CD4-positive, alpha-beta T cell treated with Interleukin-12 subunit alpha and Interleukin-12 subunit beta, for 1 hour (primary cell): ENCODE measurements around the gene TCP10L.
"Not testable (repeated sequence)": the region's sequence is repeated elsewhere in the genome, so short reads cannot be mapped to it uniquely, and the experiment has no call there.

Source experiments
- DNase-seq: peaks from one replicate; pipeline ENCODE4 v3.0.0-alpha.2; 2020

Gene TCP10L, protein sequence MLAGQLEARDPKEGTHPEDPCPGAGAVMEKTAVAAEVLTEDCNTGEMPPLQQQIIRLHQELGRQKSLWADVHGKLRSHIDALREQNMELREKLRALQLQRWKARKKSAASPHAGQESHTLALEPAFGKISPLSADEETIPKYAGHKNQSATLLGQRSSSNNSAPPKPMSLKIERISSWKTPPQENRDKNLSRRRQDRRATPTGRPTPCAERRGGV

GRCh38 chr21:32585042-32585710 is at the start of gene TCP10L:
TCP10L (minus strand) TSS chr21:32585523; CDS start chr21:32584304, 1,219 bp downstream.
- no peak for DNase-seq

DNA sequence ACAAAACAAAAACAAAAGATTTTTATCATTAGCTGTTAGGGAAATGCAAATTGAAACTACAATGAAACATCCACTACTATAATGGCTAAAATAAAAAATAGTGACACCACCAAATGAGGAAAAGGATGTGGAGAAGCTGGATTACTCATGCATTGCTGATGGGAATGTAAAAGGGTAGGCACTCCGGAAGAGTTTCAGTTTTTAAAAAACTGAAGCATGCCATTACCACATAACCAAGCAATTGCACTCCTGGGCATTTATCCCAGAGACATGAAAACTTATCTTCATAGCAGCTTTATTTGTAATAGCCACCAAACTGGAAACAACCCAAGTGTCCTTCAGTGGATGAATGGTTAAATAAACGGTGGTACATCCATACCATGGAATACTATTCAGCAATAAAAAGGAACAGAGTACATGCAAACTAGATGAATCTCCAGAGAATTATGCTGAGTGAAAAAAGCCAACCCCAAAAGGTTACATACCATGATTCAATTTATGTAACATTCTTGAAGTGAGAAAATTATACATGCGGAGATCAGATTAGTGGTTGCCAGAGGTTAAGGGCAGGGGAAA is 41.4 kb upstream of the TCP10L start:
- DNase-seq, result no peak

GRCh38 chr21:32618218-32618617 is 32.9 kb upstream of the TCP10L start:
- not testable (repeated sequence) for DNase-seq

GRCh38 chr21:32613436-32614043 is 28.2 kb upstream of the TCP10L start:
- no peak for DNase-seq

GRCh38 chr21:32612999-32613337 is 27.6 kb upstream of the TCP10L start:
- DNase-seq, result no peak

DNA sequence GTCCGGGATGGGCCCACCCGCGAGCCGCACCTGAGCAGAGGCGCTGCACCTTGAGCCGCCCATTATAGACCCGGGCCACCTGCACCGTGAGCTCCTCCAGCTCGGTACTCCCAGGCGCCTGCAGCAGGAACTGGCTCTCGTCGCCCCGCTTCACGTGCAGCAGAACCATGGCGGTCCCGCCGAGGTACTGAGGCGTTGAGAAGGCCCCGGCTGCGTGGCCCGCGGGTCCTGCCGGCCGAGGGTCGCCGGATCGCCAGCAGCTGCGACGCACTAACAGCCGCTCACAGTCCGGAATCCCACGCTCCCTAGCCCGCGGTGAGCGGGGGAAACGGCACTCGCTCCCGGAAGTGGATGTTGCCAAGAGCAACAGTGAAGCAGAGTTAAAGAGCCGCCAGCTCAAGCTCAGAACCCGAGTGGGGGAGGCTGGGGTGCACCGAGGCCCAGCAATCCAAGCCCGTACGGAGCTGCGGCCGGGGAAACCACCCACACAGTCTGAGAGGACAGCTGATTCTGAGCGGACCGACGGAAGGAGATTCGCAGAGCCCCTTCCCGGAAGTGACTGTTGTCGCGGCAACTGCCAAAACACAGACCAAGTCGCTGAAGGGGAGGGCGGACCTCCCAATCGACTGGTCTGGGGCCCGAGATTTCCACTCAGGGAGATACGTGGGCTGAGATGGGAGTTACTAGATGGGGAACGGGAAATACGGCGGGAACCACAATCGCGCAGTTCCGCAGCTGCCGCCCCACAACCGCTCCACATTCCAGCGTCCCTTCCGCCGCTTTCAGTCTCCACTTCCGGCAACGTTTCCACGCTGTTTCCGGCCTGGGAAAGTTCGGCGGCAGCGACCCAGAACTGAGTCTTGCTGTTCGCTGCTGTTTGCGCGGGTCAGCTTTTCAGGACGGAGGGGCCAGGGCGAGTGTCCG is 27.0 kb upstream of the TCP10L start, which contains the start of gene CFAP298:
TSS of gene CFAP298 (minus strand) at position 303 of the 924 bp plus-strand sequence. CDS start at position 169, 134 bp downstream.
- DNase-seq, result peak; percentile 92

DNA sequence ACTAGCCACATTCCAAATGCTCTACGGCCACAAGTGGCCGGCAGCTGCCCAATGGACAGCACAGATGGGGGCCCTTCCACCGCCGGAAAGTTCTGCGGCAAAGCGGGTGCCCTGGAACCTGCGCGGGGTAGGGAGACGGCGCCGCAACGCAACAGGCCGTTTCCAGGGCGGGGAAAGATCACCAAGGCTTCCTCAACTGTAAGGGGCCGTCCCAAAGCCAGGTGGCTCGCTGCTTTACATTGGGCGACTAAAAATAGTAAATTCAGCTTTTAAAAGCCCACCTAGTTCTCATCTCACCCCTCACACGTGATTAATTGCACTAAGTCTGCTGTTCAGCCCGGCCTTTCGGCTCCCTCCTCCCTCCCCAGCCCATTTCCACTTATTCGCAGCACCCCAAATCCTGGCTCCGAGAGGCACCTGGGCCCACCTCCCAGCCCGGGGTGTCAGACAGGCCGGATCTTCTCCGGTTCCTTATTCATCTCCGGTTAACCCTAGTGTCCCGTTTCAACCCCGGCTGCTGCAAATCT is 26.2 kb upstream of the TCP10L start:
- DNase-seq, result peak; percentile 37

DNA sequence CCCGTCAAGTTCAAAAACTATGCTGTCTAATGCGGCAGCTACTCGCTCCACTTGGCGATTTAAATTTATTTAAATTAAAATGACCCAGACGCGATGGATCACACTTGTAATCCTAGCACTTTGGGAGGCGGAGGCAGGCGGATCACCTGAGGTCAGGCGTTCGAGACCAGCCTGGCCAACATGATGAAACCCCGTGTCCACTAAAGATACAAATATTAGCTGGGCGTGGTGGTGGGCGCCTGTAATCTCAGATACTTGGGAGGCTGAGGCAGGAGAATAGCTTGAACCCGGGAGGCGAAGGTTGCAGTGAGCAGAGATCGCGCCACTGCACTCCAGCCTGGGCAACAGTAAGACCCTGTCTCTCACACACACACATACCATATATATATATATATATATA is 25.6 kb upstream of the TCP10L start:
- not testable (repeated sequence) for DNase-seq

GRCh38 chr21:32608851-32609250 is 23.5 kb upstream of the TCP10L start:
- no peak for DNase-seq

DNA sequence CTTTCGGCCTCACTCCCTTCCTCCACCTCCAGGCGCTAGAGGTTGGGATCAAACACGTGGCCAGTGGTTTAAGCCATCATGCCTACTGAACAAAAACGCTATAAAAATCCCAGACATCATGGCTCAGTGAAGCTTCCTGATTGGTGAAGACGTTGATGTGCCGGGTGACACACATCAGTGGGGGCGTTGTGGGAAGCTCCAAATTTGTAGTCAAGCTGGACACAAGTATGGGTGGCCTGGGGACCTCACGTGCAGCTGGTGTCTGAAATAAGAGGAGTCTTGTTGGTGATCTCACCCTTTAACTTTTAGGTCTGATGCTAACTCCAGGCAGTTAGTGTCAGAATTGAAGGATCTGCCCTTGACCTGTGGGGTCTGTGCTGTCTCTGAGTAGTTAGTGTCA is 20.1 kb upstream of the TCP10L start:
- no peak for DNase-seq

DNA sequence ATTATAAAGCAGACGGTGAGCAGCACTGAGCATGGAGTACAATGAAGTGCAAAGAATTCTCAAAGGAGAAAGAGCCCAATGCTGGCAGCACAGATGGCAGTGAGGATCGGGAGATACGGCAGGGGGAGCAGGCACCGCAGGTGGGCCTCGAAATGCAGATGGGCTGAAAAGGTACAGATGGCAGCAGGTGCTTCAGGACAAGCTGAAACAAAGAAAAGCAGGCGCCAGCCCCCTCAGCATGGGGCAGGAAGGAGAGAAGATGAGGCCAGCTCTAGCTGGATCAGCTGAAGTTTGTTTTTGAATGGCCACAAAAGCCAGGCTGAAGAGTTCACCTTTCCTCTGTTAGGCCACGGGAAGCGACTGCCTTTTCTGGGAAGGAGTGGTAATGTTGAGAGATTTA is 19.1 kb upstream of the TCP10L start:
- no peak for DNase-seq

- DNase-seq, result no peak
These were observed 17.8 kb upstream of the TCP10L start for GRCh38 chr21:32603131-32603530.

DNA sequence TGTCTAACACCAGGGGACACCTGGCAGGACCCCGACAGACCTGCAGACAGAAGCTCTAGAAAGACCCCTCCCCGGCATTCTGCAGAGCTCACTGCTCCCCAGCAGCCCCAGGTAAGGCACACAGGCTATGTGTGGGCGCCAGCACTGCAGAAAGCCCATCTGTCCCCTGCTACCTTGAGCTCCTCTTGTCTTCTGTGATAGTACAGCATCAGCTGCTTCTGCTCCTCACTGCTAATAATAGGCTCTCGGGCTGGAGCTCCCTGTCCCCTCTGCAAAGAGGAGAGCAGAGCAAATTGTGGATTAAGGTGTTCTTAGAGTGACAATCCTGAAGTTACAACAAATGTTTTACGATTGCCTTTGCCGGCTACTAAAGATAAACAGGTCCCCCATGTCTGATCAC is 16.8 kb upstream of the TCP10L start:
- no peak for DNase-seq

- DNase-seq, result no peak
These were observed 14.2 kb upstream of the TCP10L start for GRCh38 chr21:32599526-32599925.

GRCh38 chr21:32599091-32599490 is 13.8 kb upstream of the TCP10L start:
- DNase-seq, result no peak

- no peak for DNase-seq
These were observed 11.9 kb upstream of the TCP10L start for GRCh38 chr21:32597205-32597604.

DNA sequence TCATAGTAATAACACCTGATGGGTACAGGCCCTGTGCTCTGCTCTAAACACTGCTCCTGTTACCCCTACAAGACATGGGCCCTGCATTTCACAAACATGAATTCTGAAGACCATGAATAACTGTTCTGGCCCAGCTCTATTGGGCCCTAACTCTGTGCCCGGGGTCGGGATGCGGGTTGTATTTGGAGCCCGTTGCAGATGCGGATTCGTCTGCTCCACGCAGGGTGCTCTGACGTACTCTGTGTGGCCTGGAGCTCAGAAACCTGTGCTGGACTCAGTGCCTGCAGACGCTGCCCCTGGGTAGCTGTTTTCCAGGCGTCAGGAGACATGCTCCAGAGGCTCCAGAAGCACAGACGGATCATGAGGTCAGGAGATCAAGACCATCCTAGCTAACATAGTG is 10.1 kb upstream of the TCP10L start:
- DNase-seq, result no peak

DNA sequence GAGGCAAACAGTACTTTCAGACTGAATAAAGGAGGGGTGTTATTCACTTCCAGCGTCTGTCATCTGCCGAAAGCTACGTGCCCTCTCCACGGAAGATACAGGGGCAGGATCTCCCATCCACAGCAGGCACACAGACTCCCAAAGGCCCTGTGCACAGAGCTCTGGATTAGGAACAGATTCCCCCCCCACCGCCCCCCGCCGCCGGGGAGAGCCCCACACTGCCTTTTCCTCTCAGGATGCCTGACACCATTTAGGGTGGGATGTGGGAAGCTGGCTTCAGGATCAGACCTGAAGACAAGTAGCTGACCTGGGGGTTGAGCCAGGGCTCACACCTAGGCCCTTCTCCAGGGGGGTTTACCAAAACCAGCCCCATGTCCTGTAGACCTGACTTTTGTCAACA is 8.4 kb upstream of the TCP10L start:
- DNase-seq, result no peak

- no peak for DNase-seq
These were observed 7.7 kb upstream of the TCP10L start for GRCh38 chr21:32592929-32593502.

DNA sequence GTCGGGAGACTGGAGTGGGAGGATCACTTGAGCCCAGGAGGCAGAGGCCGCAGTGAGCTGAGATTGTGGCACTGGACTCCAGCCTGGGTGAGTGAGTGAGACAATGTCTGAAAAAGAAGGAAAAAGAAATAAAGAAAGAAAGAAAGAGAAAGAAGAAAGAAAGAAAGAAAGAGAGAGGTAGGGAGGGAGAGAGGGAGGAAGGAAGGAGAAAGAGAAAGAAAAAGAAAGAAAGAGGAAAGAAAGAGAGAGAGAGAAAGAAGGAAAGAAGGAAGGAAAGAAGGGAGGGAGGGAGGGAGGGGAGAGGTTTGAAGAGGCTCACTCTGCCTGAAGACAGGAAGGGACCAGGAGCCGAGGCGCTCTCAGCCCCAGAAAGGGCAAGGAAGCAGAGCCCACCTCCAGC is 4.8 kb upstream of the TCP10L start:
- DNase-seq, result no peak

DNA sequence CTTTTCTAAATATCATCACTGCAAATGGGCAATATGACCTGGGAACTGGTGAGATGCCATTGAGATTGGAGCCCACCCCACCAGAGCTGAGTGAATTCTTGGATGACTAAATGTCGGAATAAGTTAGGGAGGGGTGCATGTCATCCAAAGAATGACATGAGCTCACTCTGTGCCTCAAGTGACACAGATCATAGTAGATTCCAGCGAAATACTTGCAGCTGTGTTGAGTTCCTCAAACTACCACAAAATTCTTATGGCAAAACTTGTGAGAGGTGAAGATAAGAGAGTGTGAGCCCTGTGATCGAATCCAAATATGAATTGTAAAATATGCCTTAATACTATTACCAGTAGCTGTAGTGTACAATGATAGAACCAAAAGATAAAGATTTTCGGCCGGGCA is 2.3 kb upstream of the TCP10L start:
- DNase-seq, result no peak

DNA sequence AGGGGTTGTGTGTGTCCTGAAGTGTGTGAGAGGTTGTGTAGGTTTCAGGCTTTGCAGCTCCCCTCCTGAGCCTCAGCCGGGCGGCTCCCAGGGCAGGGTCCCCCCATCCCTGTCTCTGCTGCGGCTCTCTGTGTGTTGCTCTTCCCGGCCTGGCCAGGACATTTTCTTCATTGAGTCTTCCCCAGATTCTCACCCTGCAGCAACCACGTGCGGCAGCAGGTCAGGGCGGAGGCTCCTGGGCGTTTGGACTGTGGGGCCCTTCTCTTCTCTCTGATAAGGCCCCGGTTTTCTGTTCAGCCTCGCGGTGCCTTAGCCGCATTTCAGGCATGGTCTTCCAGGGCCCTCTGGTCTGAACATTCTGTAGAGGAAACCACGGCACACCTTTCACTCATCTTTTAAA is 1.8 kb upstream of the TCP10L start:
- DNase-seq, result no peak
